OCI-LY1 (cell line): ENCODE measurements around the gene TMEM52.

Source experiments
- CTCF ChIP-seq: fragments of 200-600 bp; sonication (generic), shearing (Covaris generic); IDR thresholded peaks from 2 replicates; pipeline ENCODE4 v1.5.1; 2017; ENCODE audit warnings: mild to moderate bottlenecking, antibody characterized with exemption, low read length, moderate library complexity, mixed read lengths
- EZH2 ChIP-seq: fragments of 200-600 bp; sonication (generic), shearing (Covaris generic); IDR thresholded peaks from 2 replicates; pipeline ENCODE4 v1.8.0; 2017; ENCODE audit warnings: borderline replicate concordance, mixed run types, mild to moderate bottlenecking, antibody characterized with exemption, low read length, moderate library complexity, mixed read lengths

DNA sequence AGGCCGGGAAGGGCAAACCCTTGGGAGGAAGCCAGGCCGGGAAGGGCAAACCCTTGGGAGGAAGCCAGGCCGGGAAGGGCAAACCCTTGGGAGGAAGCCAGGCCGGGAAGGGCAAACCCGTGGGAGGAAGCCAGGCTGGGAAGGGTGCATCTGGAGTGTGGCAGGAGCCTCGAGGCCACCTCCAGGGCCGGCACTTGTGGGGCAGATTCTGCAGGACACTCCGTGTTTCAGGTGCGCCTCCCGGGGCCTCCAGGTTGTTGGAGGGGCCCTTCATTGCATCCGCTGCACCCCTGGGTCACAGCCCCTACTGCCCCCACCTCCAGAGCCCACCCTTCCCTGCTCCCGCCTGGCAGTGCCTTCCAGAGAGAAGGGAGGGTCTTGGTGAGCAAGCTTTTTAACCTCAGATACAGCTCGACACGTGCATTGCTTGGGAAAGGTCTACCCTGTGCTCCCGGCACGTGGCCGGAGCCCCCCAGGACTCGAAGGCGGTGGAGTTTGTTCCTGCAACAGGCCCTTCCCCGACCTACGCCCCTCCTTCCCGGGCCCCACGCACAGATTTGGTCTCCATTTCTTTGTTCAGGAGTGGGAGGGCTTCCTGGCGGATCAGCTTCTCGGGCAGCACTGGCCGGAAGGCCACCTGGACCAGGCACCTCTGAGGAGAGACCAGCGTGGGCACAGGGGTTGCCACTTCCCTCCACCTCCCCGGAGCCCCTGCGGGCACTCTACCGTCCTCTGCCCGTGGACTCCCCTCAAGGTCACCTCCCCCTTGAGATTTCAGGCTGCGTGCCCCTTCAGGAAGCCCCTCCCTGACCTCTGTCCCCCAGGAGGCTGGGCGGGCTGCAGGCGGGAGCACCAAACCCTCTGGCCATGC, 9.4 kb upstream of the TMEM52 start:
- no peak for TF ChIP-seq CTCF
- no peak for TF ChIP-seq EZH2
